ENCODE results near the gene UNC5A.

The UNC5A gene

DNA sequence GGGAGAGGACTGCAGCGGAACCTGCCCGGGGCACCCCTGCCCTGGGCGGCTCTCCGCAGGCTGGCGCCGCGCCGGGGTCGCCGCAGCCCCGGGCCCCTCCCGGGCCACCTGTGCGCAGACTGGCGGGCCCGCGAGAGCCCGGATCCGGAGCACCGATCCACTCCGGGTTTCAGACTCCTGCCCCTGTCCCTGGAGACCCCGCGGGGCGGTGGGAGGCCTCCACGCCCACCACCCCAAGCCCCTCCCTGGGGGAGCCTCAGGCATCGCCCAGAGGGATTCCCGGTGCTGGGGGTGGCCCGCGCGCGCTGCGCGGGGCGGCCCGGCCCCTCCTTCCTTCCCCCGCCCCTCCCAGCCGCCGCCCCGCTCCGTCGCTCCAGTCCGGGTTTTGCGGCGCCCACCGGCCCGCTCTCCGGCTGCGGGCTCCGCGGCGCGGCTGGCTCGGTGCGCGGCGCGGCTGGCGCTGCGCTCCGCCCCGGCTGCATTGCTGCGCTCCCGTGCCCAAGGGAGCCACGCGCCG lies at the start of gene UNC5A:
Gene UNC5A (plus strand): TSS at position 479 of the 517 bp plus-strand sequence. CDS start 192 bp downstream, outside the sequence.
- peak in 1 of 2 experiments; percentile 81 for DNase-seq

GRCh38 chr5:176761755-176762154 lies 48.6 kb upstream of the UNC5A start:
- no peak for DNase-seq

DNA sequence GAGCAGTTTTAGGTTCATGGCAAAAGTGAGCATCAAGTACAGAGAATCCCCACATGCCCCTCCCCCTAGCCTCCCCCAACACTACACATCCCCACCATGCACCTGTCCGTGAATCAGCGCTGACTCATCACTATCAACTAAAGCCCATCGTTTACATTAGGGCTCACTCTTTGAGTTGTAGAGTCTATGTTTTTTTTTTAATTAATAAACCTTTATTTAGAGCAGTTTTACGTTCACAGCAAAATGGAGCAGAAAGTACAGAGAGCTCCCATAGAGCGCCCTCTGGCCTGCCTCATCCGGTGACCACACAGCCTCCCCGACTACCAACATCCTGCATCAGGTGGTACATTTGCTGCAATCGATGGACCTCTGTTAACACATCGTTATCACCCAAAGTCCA lies 47.9 kb upstream of the UNC5A start:
- no peak for DNase-seq

DNA sequence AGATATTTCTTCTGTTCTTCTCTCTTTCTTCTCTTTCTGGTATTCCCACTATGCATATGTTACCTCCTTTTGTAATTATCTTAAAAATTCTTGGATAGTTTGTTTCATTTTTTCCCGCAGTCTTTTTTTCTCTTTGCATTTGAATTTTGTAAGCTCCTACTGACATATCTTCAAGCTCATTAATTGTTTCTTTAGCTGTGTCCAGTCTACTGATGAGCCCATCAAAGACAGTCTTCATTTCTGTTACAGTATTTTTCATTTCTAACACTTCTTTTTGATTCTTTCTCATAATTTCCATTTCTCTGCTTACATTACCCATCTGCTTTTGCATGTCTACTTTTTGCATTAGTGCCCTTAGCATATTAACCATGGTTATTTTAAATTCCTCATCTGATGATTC lies 44.7 kb upstream of the UNC5A start:
- no peak for DNase-seq

GRCh38 chr5:176768174-176768970 lies 42.0 kb upstream of the UNC5A start:
- DNase-seq, result no peak

GRCh38 chr5:176769911-176770310 lies 40.4 kb upstream of the UNC5A start:
- DNase-seq, result no peak

- no peak for DNase-seq
These were observed 39.9 kb upstream of the UNC5A start for GRCh38 chr5:176770431-176770830.

DNA sequence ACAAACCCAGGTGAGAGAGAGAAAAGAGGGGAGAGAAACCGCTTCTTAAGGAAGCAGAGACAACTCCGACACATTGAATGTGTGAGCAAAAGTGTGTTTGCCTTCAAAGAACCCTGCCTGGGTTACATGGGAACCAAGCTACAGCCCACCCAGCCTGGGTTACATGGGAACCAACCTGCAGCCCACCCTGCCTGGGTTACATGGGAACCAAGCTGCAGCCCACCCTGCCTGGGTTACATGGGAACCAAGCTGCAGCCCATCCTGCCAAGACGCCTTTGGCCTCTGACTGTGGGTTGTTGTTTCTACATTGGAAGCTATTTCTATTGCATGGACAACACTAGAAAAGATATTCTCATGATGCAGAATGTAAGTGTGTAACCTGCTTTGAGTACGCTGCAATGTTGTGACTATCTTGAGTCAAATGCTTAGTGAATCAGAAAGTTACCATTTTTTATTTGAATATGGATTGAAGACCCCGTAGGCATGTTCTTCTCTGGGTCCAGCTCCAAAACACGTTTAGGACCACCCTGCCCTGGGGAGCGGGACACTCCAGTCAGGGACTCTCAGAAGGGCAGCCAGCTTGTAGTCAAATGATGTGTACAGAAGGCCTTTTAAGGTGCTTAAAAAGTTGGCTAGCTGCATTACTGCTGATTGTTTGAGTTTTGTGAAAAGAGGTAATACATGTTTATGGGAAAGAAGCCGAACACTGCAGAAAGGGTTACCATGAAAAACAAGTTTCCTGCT lies 39.1 kb upstream of the UNC5A start:
- DNase-seq, result no peak

GRCh38 chr5:176772271-176773210 lies 37.8 kb upstream of the UNC5A start:
- DNase-seq, result no peak

GRCh38 chr5:176773408-176774035 lies 36.8 kb upstream of the UNC5A start:
- DNase-seq, result no peak

GRCh38 chr5:176774216-176775171 lies 35.9 kb upstream of the UNC5A start:
- DNase-seq, result no peak

- DNase-seq, result no peak
These were observed 35.0 kb upstream of the UNC5A start for GRCh38 chr5:176775409-176775808.

DNA sequence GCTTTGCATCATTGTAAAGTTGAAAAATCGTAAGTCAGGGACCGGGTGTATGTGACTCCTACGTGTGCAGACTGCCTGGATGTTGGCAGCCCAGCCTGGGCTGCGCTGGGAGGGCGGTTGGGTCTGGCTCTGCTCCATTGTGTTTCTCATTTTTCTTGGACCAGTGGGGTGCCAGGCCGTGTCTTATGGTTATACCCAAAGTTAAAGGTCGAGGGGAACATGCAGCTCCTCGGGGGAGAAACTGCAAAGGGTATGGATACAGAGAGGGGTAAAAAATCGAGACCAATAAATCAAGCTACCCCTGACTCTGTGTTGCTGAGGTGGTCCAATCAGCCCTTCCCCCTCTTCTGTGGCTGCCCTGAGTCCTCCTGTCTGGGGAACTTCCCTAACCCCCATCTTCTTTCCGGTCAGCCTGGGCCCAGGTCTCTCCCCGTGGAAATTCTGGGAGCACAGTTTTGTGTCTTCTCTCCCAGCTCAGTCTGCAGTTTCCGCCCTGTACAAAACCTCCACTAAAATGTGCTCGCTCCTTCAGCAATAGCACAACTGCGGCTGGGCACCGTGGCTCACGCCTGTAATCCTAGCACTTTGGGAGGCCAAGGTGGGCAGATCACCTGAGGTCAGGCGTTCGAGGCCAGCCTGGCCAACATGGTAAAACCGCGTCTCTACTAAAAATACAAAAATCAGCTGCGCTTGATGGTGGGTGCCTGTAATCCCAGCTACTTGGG lies 34.1 kb upstream of the UNC5A start:
- no peak for DNase-seq

GRCh38 chr5:176776916-176777315 lies 33.4 kb upstream of the UNC5A start:
- DNase-seq, result no peak

DNA sequence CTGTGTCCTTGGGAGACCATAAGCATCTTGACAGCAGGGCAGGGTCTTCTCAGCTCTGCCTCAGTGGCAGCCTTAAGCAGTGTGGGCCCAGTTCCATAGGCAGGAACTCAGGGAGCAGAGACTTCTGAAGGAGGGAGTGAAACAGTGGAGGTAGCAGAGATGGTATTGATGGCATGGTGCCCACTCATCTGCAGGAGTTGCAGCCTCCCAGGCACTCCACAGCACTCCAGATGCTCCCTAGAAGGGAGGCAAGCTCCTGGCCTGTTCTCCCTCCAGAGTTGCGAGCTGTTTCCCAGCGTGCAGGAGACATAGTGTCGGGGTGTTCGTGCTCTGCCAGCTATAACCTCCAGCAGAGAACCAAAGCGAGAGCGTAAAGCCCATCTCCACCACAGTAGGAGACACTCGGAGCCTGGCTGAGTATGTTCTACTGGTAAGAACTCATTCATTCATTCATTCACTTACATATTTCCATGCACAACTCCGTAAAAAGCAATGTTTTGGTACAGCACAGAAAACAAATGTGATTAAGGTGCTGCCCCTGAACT lies 31.4 kb upstream of the UNC5A start:
- no peak for DNase-seq

- no peak for DNase-seq
These were observed 30.8 kb upstream of the UNC5A start for GRCh38 chr5:176779537-176779936.

DNA sequence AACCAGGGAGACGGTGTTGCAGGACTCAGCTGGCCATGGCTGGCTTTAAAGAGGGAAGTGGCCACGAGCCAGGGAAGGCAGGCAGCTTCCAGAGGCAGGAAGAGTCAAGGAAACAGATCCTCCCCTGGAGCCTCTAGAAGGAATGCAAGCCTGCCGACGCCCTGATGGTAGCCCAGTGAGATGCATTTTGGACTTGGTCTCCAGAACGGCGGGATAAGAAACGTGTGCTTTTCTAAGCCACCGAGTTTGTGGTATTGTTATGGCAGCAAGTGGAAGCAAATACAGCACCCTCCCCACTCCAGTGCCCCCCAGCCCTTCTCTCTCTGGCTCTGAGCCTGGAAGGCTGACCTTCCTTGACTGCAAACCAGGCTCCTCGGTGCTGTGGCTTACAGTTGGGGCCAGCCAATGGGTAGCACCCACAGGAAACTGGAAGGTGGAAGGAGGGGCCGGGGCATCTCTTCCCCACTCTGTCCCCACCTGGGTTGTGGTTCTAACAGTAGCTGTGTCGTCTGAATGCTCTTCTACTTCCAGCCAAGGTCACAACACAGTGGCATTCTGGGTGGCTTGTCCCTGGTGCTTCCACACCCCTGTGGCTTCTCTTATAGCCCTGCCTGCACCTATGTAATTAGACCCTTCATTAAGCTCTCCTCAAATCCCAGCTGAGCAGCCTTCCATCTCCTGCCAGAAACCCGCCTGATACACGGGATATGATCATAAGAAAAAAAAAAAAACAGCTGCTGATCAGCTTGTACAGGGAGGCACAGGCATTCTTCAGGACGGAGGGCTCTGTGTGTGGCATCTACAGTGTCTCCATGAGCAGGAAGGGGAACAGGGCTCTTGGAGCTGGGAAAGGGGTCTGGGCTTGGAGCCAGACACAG lies 29.9 kb upstream of the UNC5A start:
- no peak for DNase-seq

DNA sequence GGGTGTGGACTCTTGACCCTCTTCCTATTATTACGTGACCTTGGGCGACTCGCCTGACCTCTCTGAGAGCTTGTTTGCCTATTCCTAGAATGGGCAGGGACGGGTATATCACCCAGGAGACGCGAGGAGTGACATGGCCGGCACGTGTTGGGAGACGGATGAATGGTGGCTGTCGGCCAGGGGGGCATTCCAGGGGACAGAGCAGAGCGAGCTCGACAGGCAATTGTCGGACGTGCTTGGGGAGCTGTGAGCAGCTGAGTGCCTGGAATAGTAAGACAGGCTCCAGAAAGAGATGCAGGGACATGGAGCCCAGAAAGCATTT lies 29.3 kb upstream of the UNC5A start:
- DNase-seq, result no peak
